Transverse colon (tissue), 4 donors: ENCODE measurements around the gene DCST1. TPM values are rescaled to one million over a fixed set of nuclear protein-coding genes. Genes with fewer than 3 reads are reported as not detected.

Experiments
- DNase-seq: peaks from one replicate; pipeline ENCODE4 v3.0.0-alpha.2; 2019
- H3K27ac ChIP-seq, 4 donors: fragments of 200-600 bp; sonication (generic); 2 replicates each; pipeline ENCODE4 v1.5.1; 2016 to 2018; ENCODE audit warnings: inconsistent platforms in 4 of 4
- H3K27me3 ChIP-seq: fragments of 200-600 bp; sonication (generic); 2 replicates; pipeline ENCODE4 v1.5.1; 2017; ENCODE audit warnings: inconsistent platforms
- H3K36me3 ChIP-seq, 4 donors: fragments of 200-600 bp; sonication (generic); 2 replicates each; pipeline ENCODE4 v1.5.1; 2017 to 2019; ENCODE audit warnings: inconsistent platforms in 4 of 4
- H3K4me1 ChIP-seq, 4 donors: fragments of 200-600 bp; sonication (generic); 2 replicates each; pipeline ENCODE4 v1.5.1; 2017 to 2020; ENCODE audit warnings: inconsistent platforms in 4 of 4
- H3K4me3 ChIP-seq, 4 donors: fragments of 200-600 bp; sonication (generic); 1 replicate in 1 of 4; 2 replicates in 3 of 4; pipeline versions ENCODE4 v1.5.1 to v1.6.1; 2017 to 2019; ENCODE audit warnings: inconsistent platforms in 4 of 4
- H3K9me3 ChIP-seq, 2 donors: fragments of 200-600 bp; sonication (generic); 2 replicates each; pipeline ENCODE4 v1.5.1; 2017 to 2019; ENCODE audit warnings: inconsistent platforms in 2 of 2
- EP300 ChIP-seq: sonication (generic); formaldehyde crosslinking; IDR thresholded peaks from one replicate; pipeline ENCODE4 v1.6.1; 2017; ENCODE audit warnings: antibody characterized with exemption, low read depth
- POLR2A ChIP-seq: fragments of 450-650 bp; IDR thresholded peaks from one replicate; pipeline ENCODE4 v1.6.1; 2016; ENCODE audit warnings: antibody characterized with exemption, mild to moderate bottlenecking, moderate library complexity
- POLR2AphosphoS5 ChIP-seq, 3 donors: sonication (generic); formaldehyde crosslinking; IDR thresholded peaks; one replicate each; pipeline ENCODE4 v1.6.1; 2016; ENCODE audit warnings: antibody characterized with exemption in 3 of 3
- WGBS, 2 donors: methylation state at CpG; one replicate each; pipeline ENCODE4 v1.1.5; 2018; ENCODE audit warnings: low coverage in 1 of 2; 5-methylcytosine and 5-hydroxymethylcytosine counted together
- in situ Hi-C, 4 donors: fragments of 200-750 bp; cut with MboI; loops; one replicate each; pipeline versions ENCODE4 v1.15.0 to v1.15.1; 2017; ENCODE audit warnings: low sequenced_read_pairs in 3 of 4, low pct_ligation_motif_present in 1 of 4, low pct_unique_long_range_greater_than_20kb in 1 of 4
- intact Hi-C: fragments of 100-400 bp; cut with DNase I; formaldehyde crosslinking; loops from one replicate; pipeline ENCODE4 v1.15.1; 2023; ENCODE audit warnings: low total_unique reads
- total RNA-seq, 4 donors: library from RNA; depleted of rRNA; stranded (reverse); fragments of >200 nt; gene quantifications; one replicate each; pipeline ENCODE4 v1.1.0, GENCODE V29; 2016
- TF ChIP-seq, protein P1 (sequence below), 5 experiments: fragments of 200-600 bp in 3 of 5; fragments of 450-650 bp in 2 of 5; sonication (generic) in 3 of 5; IDR thresholded peaks; 1 replicate in 2 of 5; 2 replicates in 3 of 5; pipeline ENCODE4 v1.5.1; 2016 to 2017; ENCODE audit warnings: antibody characterized with exemption in 5 of 5, inconsistent platforms in 3 of 5, mild to moderate bottlenecking in 2 of 5, moderate library complexity in 1 of 5

DCST1 gene
- total RNA-seq, 4 donors from 2014 or later, result 0.32 to 0.41 TPM; not detected in 2

DNA sequence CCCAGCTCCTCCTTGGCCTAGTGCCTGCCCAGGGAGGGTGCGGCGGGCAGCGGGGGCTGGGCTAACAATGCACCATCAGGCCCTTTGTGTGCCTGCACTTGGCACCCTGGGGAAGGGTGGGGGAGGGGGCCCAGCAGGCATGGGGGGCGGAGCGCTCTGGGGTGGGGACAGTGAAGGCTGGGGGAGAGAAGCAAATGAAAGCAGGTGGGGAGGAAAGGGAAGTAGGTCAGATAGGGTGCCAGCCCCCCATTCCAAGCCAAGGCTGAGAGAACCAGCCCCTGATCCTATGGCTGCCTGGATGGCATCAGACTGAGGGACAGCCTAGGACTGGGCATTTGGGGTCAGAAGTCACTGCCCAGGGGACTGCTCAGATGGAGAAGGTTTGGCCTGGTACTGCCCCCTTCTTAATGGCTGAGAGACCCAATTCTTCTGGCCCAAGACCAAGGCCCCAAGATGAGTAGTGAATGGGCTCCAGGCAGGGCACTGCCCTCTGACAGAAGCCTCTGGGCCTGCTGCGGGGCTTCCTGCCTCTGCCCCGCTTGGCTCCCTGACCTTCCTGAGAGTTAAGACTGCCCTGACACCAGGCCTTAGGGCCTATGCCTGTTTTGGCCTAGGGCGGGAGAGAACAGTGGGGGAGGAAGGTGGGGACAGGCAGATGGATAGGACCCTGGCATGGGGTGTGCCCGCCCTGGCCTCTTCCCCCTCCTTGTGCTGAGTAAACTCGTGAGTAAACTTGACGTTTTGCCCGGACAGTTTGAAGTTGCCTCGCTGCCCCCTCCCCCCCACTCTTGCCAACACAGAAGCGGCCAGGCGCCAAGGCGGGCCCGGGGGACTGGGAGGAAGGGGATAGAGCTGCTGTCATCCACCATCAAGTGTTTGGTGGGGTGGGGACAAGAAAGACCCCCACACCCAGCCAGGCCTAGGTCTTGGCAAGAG, 28.3 kb upstream of the DCST1 start:
- peak overlapping the region in 3 of 4 donors; percentile 66 to 86 (median 72) for H3K4me3 ChIP-seq
- H3K27me3 ChIP-seq, result no peaks in the 10 kb centered on the region
- peak; percentile 86 for DNase-seq
- intact Hi-C loops, result no loop called here
- 17% methylated on average over 17 of the region's 17 CpGs; no CpG with 5 or more reads in 1 of the 2 donors for WGBS, 2 donors
- in situ Hi-C loops, result no loop called here
- H3K27ac ChIP-seq, result peak overlapping the region; percentile 96 to 100 (median 98)
- H3K36me3 ChIP-seq, result no peaks in the 10 kb centered on the region
- H3K4me1 ChIP-seq, result peaks cover 31 to 66% (median 58%) of the 10 kb centered on the region in 4 donors
- TF ChIP-seq EP300 (no peak), POLR2A (peak; percentile 41), POLR2AphosphoS5 (IDR thresholded peaks at IDR 0.05) (peak; percentile 33 to 79 (median 77))
- H3K9me3 ChIP-seq, result no peaks in the 10 kb centered on the region

GRCh38 chr1:155006601-155007101, 27.0 kb upstream of the DCST1 start:
- Histone ChIP-seq H3K27me3 (no peaks in the 10 kb centered on the region), H3K9me3 (no peaks in the 10 kb centered on the region), H3K4me3 (peak overlapping the region in 1 of 4 donors; percentile 28), H3K4me1 (peaks cover 36 to 78% (median 71%) of the 10 kb centered on the region in 4 donors), H3K36me3 (no peaks in the 10 kb centered on the region), H3K27ac (peak overlapping the region; percentile 96 to 100 (median 98))
- in situ Hi-C loops (no loop called here), intact Hi-C loops (no loop called here)
- peak; percentile 37 for DNase-seq
- WGBS, 2 donors, result 26 to 28% methylated on average over 2 of the region's 2 CpGs
- no peak for TF ChIP-seq EP300
- TF ChIP-seq, protein P1, sequence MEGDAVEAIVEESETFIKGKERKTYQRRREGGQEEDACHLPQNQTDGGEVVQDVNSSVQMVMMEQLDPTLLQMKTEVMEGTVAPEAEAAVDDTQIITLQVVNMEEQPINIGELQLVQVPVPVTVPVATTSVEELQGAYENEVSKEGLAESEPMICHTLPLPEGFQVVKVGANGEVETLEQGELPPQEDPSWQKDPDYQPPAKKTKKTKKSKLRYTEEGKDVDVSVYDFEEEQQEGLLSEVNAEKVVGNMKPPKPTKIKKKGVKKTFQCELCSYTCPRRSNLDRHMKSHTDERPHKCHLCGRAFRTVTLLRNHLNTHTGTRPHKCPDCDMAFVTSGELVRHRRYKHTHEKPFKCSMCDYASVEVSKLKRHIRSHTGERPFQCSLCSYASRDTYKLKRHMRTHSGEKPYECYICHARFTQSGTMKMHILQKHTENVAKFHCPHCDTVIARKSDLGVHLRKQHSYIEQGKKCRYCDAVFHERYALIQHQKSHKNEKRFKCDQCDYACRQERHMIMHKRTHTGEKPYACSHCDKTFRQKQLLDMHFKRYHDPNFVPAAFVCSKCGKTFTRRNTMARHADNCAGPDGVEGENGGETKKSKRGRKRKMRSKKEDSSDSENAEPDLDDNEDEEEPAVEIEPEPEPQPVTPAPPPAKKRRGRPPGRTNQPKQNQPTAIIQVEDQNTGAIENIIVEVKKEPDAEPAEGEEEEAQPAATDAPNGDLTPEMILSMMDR (IDR thresholded peaks at IDR 0.05), result no peak
- no peak for TF ChIP-seq POLR2A
- no peak for TF ChIP-seq POLR2AphosphoS5 (IDR thresholded peaks at IDR 0.05)

DNA sequence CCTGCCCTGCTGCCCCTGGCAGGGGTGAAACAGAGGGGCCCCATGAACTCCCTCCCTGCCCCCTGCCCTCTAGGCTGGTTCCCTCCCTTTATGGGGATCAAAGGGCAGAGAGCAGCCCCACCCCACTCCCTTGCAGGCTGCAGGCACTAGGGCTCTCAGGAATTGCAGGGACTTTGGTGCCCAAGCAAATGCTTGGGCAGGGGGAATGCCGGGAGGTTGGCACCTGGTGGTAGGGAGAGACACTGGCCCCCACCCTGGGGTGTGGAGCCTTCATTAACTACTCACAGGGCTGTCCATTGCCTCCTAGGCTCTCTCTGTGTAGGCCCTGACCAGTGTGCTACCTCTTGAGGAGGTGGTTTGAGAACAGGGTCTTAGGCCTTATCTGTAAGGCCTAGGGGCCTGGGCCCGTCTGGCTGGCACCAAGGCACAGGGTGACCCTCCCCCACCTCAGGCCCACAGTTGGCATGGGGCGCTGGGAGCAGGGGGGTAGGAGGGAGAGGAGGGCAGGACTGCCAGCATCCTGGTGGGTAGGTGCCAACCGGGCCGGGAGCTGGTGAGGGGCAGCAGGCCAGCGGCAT, 26.3 kb upstream of the DCST1 start:
- intact Hi-C loops, result no loop called here
- Histone ChIP-seq H3K4me3 (peak overlapping the region in 2 of 4 donors; percentile 28 to 56), H3K27ac (peak overlapping the region; percentile 96 to 100 (median 98)), H3K36me3 (no peaks in the 10 kb centered on the region), H3K27me3 (no peaks in the 10 kb centered on the region), H3K4me1 (peaks cover 40 to 84% (median 78%) of the 10 kb centered on the region in 4 donors), H3K9me3 (no peaks in the 10 kb centered on the region)
- peak; percentile 91 for DNase-seq
- WGBS, 2 donors, result 42% methylated on average over 6 of the region's 6 CpGs; no CpG with 5 or more reads in 1 of the 2 donors
- TF ChIP-seq EP300 (peak; percentile 82), POLR2AphosphoS5 (IDR thresholded peaks at IDR 0.05) (peak in 2 of 3 donors; percentile 64 to 88), POLR2A (peak; percentile 71)
- TF ChIP-seq, protein P1 (IDR thresholded peaks at IDR 0.05), result peak in 2 of 5 experiments; percentile 37 to 45
- in situ Hi-C loops, result no loop called here

GRCh38 chr1:155008015-155008941, 25.3 kb upstream of the DCST1 start:
- Histone ChIP-seq H3K27ac (peak overlapping the region; percentile 96 to 100 (median 98)), H3K27me3 (no peaks in the 10 kb centered on the region), H3K4me1 (peaks cover 48 to 94% (median 87%) of the 10 kb centered on the region in 4 donors), H3K36me3 (no peaks in the 10 kb centered on the region), H3K4me3 (peak overlapping the region; percentile 1 to 56 (median 26)), H3K9me3 (no peaks in the 10 kb centered on the region)
- WGBS, 2 donors, result 45% methylated on average over 13 of the region's 16 CpGs; no CpG with 5 or more reads in 1 of the 2 donors
- intact Hi-C loops, result no loop called here
- in situ Hi-C loops, result no loop called here
- peak; percentile 71 for DNase-seq
- TF ChIP-seq EP300, result no peak
- peak in 2 of 3 donors; percentile 39 to 53 for TF ChIP-seq POLR2AphosphoS5 (IDR thresholded peaks at IDR 0.05)
- peak; percentile 54 for TF ChIP-seq POLR2A
- TF ChIP-seq, protein P1 (IDR thresholded peaks at IDR 0.05), result no peak
